K562 (cell line): ENCODE measurements around the gene ST8SIA4.

ENCODE experiments used
- HDGF ChIP-seq: fragments of 450-650 bp; IDR thresholded peaks from 2 replicates; pipeline ENCODE4 v1.6.1; 2016
- MAFK ChIP-seq: IDR thresholded peaks from 2 replicates; pipeline ENCODE4 v1.6.1; 2011; ENCODE audit warnings: low read length, improper control_type of control experiment
- MEF2D ChIP-seq: conservative IDR thresholded peaks from 2 replicates; pipeline ENCODE4 v1.6.1; 2016; ENCODE audit warnings: low read depth, missing genetic modification characterization, missing compliant biosample characterization
- POLR2A ChIP-seq: fragments of 450-650 bp; conservative IDR thresholded peaks from 2 replicates; pipeline ENCODE4 v1.6.1; 2016
- U2AF2 ChIP-seq: fragments of 200-400 bp; formaldehyde crosslinking; optimal IDR thresholded peaks from 2 replicates; pipeline ENCODE3; 2017; ENCODE audit warnings: low read depth, mild to moderate bottlenecking, low read length
- TF ChIP-seq, protein P1 (sequence below), 3 experiments: IDR thresholded peaks in 2 of 3; conservative IDR thresholded peaks in 1 of 3; 2 replicates each; pipeline ENCODE4 v1.5.1; 2011 to 2012; ENCODE audit warnings: low read length in 3 of 3, mild to moderate bottlenecking in 3 of 3, control low read depth in 2 of 3, improper control_type of control experiment in 1 of 3, inconsistent platforms in 1 of 3, low read depth in 1 of 3, mixed read lengths in 1 of 3, moderate library complexity in 1 of 3; ENCODE audit not compliant: insufficient read depth in 2 of 3
- TF ChIP-seq, protein P2 (sequence below): fragments of 200-800 bp; sonication (Bioruptor generic); IDR thresholded peaks from 2 replicates; pipeline ENCODE4 v1.6.1; 2016; ENCODE audit warnings: missing genetic modification characterization, missing compliant biosample characterization

DNA sequence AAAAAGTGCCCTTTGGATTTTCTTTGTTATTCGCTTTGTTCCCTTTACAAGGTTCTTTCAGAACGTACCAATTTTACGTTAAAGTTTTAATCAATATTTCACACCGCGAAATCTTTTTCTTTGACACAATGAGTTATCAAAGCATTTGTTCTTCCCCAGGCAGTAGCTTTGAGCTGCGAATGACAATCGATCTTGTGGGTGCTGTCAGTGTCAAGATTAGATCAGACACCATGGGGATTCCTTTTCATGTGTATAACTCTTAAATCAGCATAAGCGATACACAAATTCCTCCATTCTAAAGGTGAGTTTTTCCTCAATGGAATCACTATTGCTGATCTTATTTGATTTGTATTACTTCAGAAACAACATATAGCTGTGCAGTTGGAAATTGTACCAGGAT lies 145.5 kb downstream of the ST8SIA4 start:
- TF ChIP-seq U2AF2 = no peak
- no peak for TF ChIP-seq MEF2D (tag)
- TF ChIP-seq MAFK = no peak
- no peak for TF ChIP-seq HDGF
- TF ChIP-seq, protein P1, sequence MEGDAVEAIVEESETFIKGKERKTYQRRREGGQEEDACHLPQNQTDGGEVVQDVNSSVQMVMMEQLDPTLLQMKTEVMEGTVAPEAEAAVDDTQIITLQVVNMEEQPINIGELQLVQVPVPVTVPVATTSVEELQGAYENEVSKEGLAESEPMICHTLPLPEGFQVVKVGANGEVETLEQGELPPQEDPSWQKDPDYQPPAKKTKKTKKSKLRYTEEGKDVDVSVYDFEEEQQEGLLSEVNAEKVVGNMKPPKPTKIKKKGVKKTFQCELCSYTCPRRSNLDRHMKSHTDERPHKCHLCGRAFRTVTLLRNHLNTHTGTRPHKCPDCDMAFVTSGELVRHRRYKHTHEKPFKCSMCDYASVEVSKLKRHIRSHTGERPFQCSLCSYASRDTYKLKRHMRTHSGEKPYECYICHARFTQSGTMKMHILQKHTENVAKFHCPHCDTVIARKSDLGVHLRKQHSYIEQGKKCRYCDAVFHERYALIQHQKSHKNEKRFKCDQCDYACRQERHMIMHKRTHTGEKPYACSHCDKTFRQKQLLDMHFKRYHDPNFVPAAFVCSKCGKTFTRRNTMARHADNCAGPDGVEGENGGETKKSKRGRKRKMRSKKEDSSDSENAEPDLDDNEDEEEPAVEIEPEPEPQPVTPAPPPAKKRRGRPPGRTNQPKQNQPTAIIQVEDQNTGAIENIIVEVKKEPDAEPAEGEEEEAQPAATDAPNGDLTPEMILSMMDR (IDR thresholded peaks at IDR 0.05 in 2 of 3, conservative IDR thresholded peaks at IDR 0.05 in 1 of 3; ENCODE audit: insufficient read depth in 2 of 3, low read depth in 1 of 3, low read length in 3 of 3) = no peak
- TF ChIP-seq, protein P2, sequence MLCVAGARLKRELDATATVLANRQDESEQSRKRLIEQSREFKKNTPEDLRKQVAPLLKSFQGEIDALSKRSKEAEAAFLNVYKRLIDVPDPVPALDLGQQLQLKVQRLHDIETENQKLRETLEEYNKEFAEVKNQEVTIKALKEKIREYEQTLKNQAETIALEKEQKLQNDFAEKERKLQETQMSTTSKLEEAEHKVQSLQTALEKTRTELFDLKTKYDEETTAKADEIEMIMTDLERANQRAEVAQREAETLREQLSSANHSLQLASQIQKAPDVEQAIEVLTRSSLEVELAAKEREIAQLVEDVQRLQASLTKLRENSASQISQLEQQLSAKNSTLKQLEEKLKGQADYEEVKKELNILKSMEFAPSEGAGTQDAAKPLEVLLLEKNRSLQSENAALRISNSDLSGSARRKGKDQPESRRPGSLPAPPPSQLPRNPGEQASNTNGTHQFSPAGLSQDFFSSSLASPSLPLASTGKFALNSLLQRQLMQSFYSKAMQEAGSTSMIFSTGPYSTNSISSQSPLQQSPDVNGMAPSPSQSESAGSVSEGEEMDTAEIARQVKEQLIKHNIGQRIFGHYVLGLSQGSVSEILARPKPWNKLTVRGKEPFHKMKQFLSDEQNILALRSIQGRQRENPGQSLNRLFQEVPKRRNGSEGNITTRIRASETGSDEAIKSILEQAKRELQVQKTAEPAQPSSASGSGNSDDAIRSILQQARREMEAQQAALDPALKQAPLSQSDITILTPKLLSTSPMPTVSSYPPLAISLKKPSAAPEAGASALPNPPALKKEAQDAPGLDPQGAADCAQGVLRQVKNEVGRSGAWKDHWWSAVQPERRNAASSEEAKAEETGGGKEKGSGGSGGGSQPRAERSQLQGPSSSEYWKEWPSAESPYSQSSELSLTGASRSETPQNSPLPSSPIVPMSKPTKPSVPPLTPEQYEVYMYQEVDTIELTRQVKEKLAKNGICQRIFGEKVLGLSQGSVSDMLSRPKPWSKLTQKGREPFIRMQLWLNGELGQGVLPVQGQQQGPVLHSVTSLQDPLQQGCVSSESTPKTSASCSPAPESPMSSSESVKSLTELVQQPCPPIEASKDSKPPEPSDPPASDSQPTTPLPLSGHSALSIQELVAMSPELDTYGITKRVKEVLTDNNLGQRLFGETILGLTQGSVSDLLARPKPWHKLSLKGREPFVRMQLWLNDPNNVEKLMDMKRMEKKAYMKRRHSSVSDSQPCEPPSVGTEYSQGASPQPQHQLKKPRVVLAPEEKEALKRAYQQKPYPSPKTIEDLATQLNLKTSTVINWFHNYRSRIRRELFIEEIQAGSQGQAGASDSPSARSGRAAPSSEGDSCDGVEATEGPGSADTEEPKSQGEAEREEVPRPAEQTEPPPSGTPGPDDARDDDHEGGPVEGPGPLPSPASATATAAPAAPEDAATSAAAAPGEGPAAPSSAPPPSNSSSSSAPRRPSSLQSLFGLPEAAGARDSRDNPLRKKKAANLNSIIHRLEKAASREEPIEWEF (CRISPR knock-in tag) = no peak
- no peak for TF ChIP-seq POLR2A
